ENCODE results near the gene PEPD. TPM values are rescaled to one million over a fixed set of nuclear protein-coding genes. Genes with fewer than 3 reads are reported as not detected.

PEPD gene
- total and polyA plus RNA-seq, 10 of the 15 experiments (the other 5 are each of a cell fraction or from before 2014, with no cell fraction given) = 1.4 to 52.0 (median 20.2) TPM

DNA sequence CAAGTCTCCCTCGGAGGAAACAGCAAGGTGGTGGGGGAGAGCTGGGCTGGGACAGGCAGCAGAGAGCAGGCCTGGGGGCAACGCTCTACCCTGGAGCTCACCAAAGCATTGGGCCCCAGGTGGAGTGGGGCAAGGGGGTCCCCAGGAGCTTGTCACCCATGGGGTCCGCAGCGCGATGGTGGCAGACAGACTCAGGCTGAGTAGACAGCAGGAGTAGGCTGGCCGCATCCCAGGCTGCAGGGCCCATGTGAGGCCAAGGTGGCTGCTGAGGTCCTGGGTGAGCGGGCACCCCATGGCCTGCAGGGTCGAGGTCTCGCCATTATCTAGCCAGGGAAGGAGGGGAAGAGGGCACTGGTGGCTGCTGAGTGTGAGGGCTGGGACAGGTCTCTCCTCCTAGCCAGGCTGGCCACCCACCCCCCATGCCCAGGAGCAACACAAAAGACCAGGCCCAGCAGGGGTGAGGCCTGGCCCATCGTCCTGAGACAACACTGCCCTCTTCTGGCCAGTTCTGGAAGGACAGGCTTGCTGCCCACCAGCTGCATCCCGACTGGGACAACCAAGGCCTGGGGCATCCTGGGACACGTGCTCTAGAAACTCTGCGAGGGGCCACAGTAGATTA lies 115.0 kb downstream of the PEPD start (continued):
- TF ChIP-seq RAD21 (IDR thresholded peaks at IDR 0.05; ENCODE audit: insufficient read depth, low read depth, low read length) (peak; percentile 85), TAF1 (IDR thresholded peaks at IDR 0.05; ENCODE audit: borderline replicate concordance, low read depth, low read length) (no peak), PAX5 (IDR thresholded peaks at IDR 0.05; ENCODE audit: borderline replicate concordance, low read depth, low read length) (no peak)

DNA sequence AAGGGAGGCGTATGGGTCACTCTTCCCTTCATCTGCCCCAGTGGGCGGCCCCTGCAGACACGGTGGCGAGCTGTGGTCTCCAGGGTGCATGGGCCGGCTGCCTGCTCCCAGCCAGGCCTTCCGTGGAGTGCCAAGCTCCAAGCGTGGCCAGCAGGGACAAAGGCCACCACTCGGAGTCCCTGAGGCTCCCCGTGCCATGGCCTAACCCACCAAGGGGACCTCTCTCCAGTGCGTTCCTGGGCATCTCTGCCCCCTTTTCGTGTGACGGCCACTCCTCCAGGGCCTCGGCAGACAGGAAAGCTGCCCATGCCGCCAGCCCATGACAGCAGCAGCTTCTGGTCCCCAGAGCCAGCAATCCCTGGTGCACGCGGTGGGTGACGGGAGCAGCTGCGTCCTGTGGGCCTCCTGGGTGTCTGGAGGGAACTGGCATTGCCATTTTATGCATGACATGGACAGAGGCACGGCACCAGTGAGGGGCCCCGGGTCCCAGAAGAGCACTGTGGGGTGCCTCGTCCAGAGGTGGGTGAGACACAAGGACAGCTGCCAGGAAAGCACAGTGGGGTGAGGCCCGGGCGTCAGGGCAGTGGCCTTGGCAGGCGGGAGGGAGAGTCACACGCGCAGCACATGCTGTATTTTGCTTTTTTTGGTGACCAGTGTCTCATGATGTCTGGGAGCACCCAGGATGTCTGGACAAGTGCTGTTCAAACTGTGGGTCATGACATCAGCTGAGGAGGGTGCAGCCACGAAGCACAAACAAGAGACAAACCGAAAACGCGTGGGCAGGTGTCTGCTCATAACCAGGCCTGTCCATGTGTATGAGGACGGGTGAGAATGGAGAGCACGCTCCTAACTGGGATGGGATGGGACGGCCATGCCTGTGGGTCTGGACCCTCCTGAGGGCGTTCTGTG lies 115.8 kb downstream of the PEPD start:
- H2AFZ ChIP-seq (ENCODE audit: control insufficient read depth, low read depth, low read length) = no peak overlapping the region
- POLR2A ChIA-PET = no interaction called here
- intact Hi-C loops (cut with micrococcal nuclease; ENCODE audit: unreplicated experiment) (loop anchor here (1.0 to 5.0 kb wide), 3 partner anchors 171 to 279 kb away; no protein-coding TSS in a partner anchor), in situ Hi-C loops (cut with MboI) (loop anchor here (5.0 kb wide), 1 partner anchor 169 kb away; no protein-coding TSS in a partner anchor)
- whole genome bisulfite sequencing (ENCODE audit: insufficient coverage, insufficient replicate concordance, low lambda C conversion rate, missing lambda C conversion rate) = 78% methylated on average over 34 of the region's 34 CpGs
- SMC1A ChIA-PET (ENCODE audit: uncharacterized antibody, unreplicated experiment) = interaction anchor here (0.9 to 1.8 kb wide), 6 partner anchors 24 to 277 kb away, joined by 3 to 8 read pairs (median 4); no protein-coding TSS in a partner anchor
- DNase-seq (ENCODE audit: low read depth, low spot score) = no peak
- H3K4me2 ChIP-seq (ENCODE audit: control insufficient read depth, insufficient read depth) = no peak overlapping the region
- no peak overlapping the region for H3K4me3 ChIP-seq
- no peaks in the 10 kb centered on the region for H3K36me3 ChIP-seq (ENCODE audit: control insufficient read depth in 2 of 2, insufficient read depth in 2 of 2, low read length in 1 of 2)
- no peaks in the 10 kb centered on the region for H3K9me3 ChIP-seq (replicated peaks; ENCODE audit: control insufficient read depth, insufficient read depth, low read length)
- H3K27ac ChIP-seq (ENCODE audit: control insufficient read depth, insufficient read depth) = no peak overlapping the region
- TF ChIP-seq STAT3 (IDR thresholded peaks at IDR 0.05; ENCODE audit: low read depth, low read length) (no peak), CHD1 (IDR thresholded peaks at IDR 0.05; ENCODE audit: low read depth, low read length) (no peak), NR2F1 (conservative IDR thresholded peaks at IDR 0.05) (no peak), CBX3 (IDR thresholded peaks at IDR 0.05; ENCODE audit: borderline replicate concordance, low read depth) (no peak), MEF2B (IDR thresholded peaks at IDR 0.05; ENCODE audit: partially characterized antibody, poor library complexity, severe bottlenecking) (no peak), BACH1 (IDR thresholded peaks at IDR 0.05; ENCODE audit: borderline replicate concordance) (no peak), SMAD1 (IDR thresholded peaks at IDR 0.05; ENCODE audit: low read depth, partially characterized antibody) (no peak), SUPT20H (IDR thresholded peaks at IDR 0.05; ENCODE audit: borderline replicate concordance, control insufficient read depth, low read depth, low read length) (no peak), TARDBP (IDR thresholded peaks at IDR 0.05; ENCODE audit: borderline replicate concordance) (no peak), EGR1 (IDR thresholded peaks at IDR 0.05; ENCODE audit: borderline replicate concordance in 1 of 2, low read depth in 2 of 2, low read length in 2 of 2) (no peak)
- TF ChIP-seq, protein P1, sequence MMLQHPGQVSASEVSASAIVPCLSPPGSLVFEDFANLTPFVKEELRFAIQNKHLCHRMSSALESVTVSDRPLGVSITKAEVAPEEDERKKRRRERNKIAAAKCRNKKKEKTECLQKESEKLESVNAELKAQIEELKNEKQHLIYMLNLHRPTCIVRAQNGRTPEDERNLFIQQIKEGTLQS (IDR thresholded peaks at IDR 0.05; ENCODE audit: borderline replicate concordance, extremely low read depth, low read depth, low read length) = no peak
- TF ChIP-seq, protein P2, sequence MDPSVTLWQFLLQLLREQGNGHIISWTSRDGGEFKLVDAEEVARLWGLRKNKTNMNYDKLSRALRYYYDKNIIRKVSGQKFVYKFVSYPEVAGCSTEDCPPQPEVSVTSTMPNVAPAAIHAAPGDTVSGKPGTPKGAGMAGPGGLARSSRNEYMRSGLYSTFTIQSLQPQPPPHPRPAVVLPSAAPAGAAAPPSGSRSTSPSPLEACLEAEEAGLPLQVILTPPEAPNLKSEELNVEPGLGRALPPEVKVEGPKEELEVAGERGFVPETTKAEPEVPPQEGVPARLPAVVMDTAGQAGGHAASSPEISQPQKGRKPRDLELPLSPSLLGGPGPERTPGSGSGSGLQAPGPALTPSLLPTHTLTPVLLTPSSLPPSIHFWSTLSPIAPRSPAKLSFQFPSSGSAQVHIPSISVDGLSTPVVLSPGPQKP (IDR thresholded peaks at IDR 0.05; ENCODE audit: low read depth, low read length) = no peak
- no peaks in the 10 kb centered on the region for H3K79me2 ChIP-seq (ENCODE audit: control insufficient read depth, insufficient read depth, low read length)
- H3K9ac ChIP-seq (ENCODE audit: control insufficient read depth, insufficient read depth, low read length) = no peak overlapping the region
- no TSS peak for BruUV-seq (replicated peaks)
- CTCF ChIA-PET = interaction anchor here (0.7 to 4.0 kb wide), 11 partner anchors 9 to 281 kb away, joined by 3 to 46 read pairs (median 3); no protein-coding TSS in a partner anchor
- FAIRE-seq = no peak
- no peaks in the 10 kb centered on the region for H4K20me1 ChIP-seq (ENCODE audit: control insufficient read depth, insufficient read depth)
- 0 out of 2 replicates have a peak, but pooled peaks cover 4% of the 10 kb centered on the region for H3K4me1 ChIP-seq (ENCODE audit: control insufficient read depth, insufficient read depth, low read length)
- no peaks in the 10 kb centered on the region for H3K27me3 ChIP-seq (replicated peaks in 1 of 2; ENCODE audit: control insufficient read depth in 2 of 2, insufficient read depth in 2 of 2, low read length in 1 of 2)
- RAD21 ChIA-PET (ENCODE audit: unreplicated experiment) = interaction anchor here (0.9 to 1.5 kb wide), 2 partner anchors 164 to 165 kb away, joined by 4 to 6 read pairs; no protein-coding TSS in a partner anchor
- no peak; the same call in 1 of the 3 replicates for ATAC-seq
